Adrenal gland (tissue), 5 donors: ENCODE results near the gene MRGPRF.

Experiments
- CTCF ChIP-seq, 6 experiments: fragments of 450-650 bp in 4 of 6; fragments of 200-600 bp in 2 of 6; sonication (generic) in 1 of 6; IDR thresholded peaks; 1 replicate in 5 of 6; 2 replicates in 1 of 6; pipeline versions ENCODE4 v1.5.1 to v1.8.0; 2016 to 2021; ENCODE audit warnings: antibody characterized with exemption in 6 of 6, mild to moderate bottlenecking in 2 of 6, moderate library complexity in 1 of 6
- POLR2A ChIP-seq, 2 donors: fragments of 450-650 bp; IDR thresholded peaks; one replicate each; pipeline ENCODE4 v1.6.1; 2017; ENCODE audit warnings: antibody characterized with exemption in 2 of 2, mild to moderate bottlenecking in 2 of 2, moderate library complexity in 1 of 2
- donor health status: DM: no; HTN: no; CAD: no.

- TF ChIP-seq CTCF (IDR thresholded peaks at IDR 0.05) (no peak), POLR2A (IDR thresholded peaks at IDR 0.05) (no peak)
These were observed 25.8 kb downstream of the MRGPRF start for GRCh38 chr11:68987211-68987610.
